ENCODE data around the gene CNTN4. TPM values are rescaled to one million over a fixed set of nuclear protein-coding genes. Genes with fewer than 3 reads are reported as not detected.

The CNTN4 gene
- total RNA-seq, 1 donor from 2014 or later = 37.5 TPM

DNA sequence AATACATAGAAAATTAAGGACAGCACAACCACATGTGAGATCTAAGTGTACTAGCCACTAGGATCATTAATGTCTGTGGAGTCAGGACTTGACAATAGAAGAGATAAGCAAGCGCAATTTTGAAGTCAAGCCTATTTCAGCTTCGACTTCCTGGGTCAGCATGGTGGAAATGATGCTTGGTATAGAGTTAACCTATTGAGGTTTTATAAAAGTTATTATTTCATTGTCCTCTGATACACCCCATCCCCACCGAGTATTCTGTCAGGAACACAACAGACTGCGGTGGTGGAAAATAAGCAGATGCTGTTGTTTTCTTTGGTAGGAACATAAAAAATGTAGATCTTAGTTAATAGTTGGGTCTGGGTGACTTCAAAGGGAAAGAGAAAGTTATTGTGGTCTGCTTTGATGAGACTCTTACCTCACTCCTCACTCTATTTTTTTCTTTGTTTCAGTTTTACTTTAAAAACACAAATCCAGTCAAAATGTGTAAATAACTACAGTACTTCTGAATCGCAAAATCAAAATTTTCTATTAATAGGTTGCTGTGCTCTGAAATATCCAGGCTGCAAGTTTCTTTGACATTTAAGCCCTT lies 929.4 kb downstream of the CNTN4 start:
- no peak overlapping the region for H3K4me3 ChIP-seq
- no peaks in the 10 kb centered on the region for H3K27me3 ChIP-seq
- H3K9me3 ChIP-seq = no peaks in the 10 kb centered on the region
- intact Hi-C loops (cut with DNase I) = no loop called here
- TF ChIP-seq, protein P1, sequence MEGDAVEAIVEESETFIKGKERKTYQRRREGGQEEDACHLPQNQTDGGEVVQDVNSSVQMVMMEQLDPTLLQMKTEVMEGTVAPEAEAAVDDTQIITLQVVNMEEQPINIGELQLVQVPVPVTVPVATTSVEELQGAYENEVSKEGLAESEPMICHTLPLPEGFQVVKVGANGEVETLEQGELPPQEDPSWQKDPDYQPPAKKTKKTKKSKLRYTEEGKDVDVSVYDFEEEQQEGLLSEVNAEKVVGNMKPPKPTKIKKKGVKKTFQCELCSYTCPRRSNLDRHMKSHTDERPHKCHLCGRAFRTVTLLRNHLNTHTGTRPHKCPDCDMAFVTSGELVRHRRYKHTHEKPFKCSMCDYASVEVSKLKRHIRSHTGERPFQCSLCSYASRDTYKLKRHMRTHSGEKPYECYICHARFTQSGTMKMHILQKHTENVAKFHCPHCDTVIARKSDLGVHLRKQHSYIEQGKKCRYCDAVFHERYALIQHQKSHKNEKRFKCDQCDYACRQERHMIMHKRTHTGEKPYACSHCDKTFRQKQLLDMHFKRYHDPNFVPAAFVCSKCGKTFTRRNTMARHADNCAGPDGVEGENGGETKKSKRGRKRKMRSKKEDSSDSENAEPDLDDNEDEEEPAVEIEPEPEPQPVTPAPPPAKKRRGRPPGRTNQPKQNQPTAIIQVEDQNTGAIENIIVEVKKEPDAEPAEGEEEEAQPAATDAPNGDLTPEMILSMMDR (IDR thresholded peaks at IDR 0.05) = no peak
- no peaks in the 10 kb centered on the region for H3K4me1 ChIP-seq
- no peak overlapping the region for H3K27ac ChIP-seq
- peaks cover 0 to 6% of the 10 kb centered on the region in 2 donors for H3K36me3 ChIP-seq
- DNase-seq (ENCODE audit: low spot score in 2 of 2) = no peak

DNA sequence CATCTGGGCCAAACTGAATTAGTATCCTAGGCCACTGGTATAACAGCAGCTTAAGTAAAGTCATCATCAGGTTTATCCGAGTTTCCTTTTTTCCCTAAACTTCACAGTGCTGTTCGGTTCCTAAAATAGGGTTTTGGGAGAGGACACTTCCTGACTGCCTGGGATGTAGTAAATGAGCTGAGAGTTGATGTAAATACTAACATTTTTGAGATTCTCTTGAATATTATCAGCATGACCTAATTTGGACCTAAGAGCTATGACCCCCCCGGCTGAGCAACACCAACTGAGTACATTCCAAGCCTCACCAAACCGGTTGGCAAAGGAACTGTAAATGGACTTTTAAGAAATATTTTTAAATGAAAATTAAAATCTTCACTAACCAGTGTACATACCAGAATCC lies 932.7 kb downstream of the CNTN4 start:
- intact Hi-C loops (cut with DNase I) = no loop called here
- H3K4me1 ChIP-seq = no peaks in the 10 kb centered on the region

DNA sequence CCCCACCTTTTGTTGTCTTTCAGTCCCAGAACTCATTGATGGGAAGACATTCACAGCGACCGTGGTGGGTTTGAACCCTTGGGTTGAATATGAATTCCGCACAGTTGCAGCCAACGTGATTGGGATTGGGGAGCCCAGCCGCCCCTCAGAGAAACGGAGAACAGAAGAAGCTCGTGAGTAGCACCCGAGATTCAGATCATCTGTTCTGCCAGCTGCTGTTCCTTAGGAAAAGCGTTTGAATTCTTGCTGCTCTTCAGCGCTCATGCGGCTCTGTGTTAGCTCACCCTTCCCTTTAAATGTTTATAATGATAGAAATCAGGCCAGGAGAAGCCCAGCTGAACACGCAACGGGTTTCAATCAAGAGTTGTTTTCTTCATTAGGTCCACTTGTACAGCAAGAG lies 938.5 kb downstream of the CNTN4 start:
- H3K4me3 ChIP-seq = no peak overlapping the region
- TF ChIP-seq, protein P1 (IDR thresholded peaks at IDR 0.05) = no peak
- DNase-seq (ENCODE audit: low spot score in 2 of 2) = no peak
- peaks cover 10 to 47% of the 10 kb centered on the region in 2 donors for H3K36me3 ChIP-seq
- intact Hi-C loops (cut with DNase I) = no loop called here
- H3K4me1 ChIP-seq = no peaks in the 10 kb centered on the region
- H3K27me3 ChIP-seq = no peaks in the 10 kb centered on the region
- no peak overlapping the region for H3K27ac ChIP-seq
- no peaks in the 10 kb centered on the region for H3K9me3 ChIP-seq

More for the DNA sequence above, 932.7 kb downstream of the CNTN4 start:
- Histone ChIP-seq H3K9me3 (no peaks in the 10 kb centered on the region), H3K36me3 (peaks cover 3 to 18% of the 10 kb centered on the region in 2 donors), H3K27ac (no peak overlapping the region), H3K27me3 (no peaks in the 10 kb centered on the region), H3K4me3 (no peak overlapping the region)
- TF ChIP-seq, protein P1 (IDR thresholded peaks at IDR 0.05) = no peak
- DNase-seq (ENCODE audit: low spot score in 2 of 2) = no peak

GRCh38 chr3:3038201-3038991 lies 939.7 kb downstream of the CNTN4 start:
- no peak for DNase-seq (ENCODE audit: low spot score in 2 of 2)
- Histone ChIP-seq H3K27ac (no peak overlapping the region), H3K9me3 (no peaks in the 10 kb centered on the region), H3K4me1 (no peaks in the 10 kb centered on the region), H3K36me3 (peaks cover 10 to 59% of the 10 kb centered on the region in 2 donors), H3K27me3 (no peaks in the 10 kb centered on the region), H3K4me3 (no peak overlapping the region)
- TF ChIP-seq, protein P1 (IDR thresholded peaks at IDR 0.05) = no peak
- intact Hi-C loops (cut with DNase I) = no loop called here

DNA sequence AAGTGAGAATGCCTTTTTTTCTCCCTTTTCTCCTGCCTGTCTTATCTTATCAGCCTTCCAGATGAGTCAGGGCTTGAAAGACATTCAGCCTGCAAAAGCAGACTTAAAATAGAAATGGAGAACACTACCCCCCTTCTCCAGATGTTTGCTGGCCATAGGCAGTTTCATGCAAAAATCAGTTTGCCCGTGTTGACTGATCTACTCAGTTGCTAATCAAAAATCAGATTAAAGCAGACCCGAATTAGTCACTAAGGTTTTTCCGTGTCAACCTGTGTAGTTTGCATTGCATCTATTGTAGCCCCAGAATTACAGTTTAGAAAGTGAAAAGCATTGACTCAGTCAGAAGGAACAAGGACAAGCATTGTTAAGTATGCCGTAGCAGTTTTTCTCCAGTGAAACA lies 955.3 kb downstream of the CNTN4 start:
- no peak overlapping the region for H3K4me3 ChIP-seq

More for the DNA sequence above, 955.3 kb downstream of the CNTN4 start:
- Histone ChIP-seq H3K27me3 (no peaks in the 10 kb centered on the region), H3K27ac (no peak overlapping the region), H3K9me3 (no peaks in the 10 kb centered on the region), H3K4me1 (no peaks in the 10 kb centered on the region), H3K36me3 (peaks cover 4 to 13% of the 10 kb centered on the region in 2 donors)
- intact Hi-C loops (cut with DNase I) = no loop called here
- no peak for DNase-seq (ENCODE audit: low spot score in 2 of 2)
- TF ChIP-seq, protein P1 (IDR thresholded peaks at IDR 0.05) = no peak
